ENCODE measurements around the gene BAAT. TPM values are rescaled to one million over a fixed set of nuclear protein-coding genes. Genes with fewer than 3 reads are reported as not detected.

BAAT gene
- total and polyA plus RNA-seq, 9 of the 15 experiments (the other 6 are each of a cell fraction or from before 2014, with no cell fraction given), result 0.17 to 0.76 (median 0.32) TPM

DNA sequence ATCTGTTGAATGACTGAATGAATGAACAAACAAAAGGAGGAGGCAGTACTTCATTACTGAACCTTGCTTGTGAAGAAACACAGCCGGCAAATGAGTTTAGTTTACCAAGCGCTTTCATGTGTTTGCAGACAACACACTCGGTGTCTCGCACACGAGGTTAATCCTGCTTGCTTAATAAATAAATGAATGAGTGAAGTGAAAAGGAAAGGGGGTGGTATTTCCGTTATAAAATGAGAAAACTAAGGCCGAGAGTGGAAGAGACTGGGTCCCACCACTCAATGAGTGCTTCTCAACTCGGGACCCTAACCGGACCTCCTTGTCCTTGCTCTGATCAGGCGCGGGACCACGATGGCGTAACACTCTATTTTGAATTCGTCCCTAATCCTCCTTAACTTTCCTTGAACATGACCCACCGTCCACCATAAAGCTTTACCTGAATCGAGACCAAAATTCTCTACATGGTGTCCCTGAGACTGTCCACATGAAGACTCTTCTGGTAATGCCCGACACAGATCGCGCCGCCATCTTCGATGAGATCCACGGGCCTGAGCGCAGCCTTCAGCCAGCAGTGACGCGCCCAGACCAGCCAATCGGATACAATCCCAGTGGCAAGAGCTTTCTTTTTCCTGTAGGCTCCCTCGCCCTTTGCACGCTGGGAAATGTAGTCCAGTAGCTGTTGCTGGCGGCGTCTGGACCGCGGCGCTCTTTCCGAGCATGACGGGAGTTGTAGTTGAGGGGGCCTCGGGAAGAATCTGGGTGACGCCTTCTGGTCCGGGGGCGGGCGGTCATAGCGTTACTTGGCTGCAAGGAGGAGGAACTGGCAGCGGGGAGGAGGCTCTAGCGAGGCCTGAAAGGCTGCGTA is 13.5 kb upstream of the BAAT start, which contains the start of the genes MRPL50 and ZNF189 (continued):
- TF ChIP-seq, protein P1, sequence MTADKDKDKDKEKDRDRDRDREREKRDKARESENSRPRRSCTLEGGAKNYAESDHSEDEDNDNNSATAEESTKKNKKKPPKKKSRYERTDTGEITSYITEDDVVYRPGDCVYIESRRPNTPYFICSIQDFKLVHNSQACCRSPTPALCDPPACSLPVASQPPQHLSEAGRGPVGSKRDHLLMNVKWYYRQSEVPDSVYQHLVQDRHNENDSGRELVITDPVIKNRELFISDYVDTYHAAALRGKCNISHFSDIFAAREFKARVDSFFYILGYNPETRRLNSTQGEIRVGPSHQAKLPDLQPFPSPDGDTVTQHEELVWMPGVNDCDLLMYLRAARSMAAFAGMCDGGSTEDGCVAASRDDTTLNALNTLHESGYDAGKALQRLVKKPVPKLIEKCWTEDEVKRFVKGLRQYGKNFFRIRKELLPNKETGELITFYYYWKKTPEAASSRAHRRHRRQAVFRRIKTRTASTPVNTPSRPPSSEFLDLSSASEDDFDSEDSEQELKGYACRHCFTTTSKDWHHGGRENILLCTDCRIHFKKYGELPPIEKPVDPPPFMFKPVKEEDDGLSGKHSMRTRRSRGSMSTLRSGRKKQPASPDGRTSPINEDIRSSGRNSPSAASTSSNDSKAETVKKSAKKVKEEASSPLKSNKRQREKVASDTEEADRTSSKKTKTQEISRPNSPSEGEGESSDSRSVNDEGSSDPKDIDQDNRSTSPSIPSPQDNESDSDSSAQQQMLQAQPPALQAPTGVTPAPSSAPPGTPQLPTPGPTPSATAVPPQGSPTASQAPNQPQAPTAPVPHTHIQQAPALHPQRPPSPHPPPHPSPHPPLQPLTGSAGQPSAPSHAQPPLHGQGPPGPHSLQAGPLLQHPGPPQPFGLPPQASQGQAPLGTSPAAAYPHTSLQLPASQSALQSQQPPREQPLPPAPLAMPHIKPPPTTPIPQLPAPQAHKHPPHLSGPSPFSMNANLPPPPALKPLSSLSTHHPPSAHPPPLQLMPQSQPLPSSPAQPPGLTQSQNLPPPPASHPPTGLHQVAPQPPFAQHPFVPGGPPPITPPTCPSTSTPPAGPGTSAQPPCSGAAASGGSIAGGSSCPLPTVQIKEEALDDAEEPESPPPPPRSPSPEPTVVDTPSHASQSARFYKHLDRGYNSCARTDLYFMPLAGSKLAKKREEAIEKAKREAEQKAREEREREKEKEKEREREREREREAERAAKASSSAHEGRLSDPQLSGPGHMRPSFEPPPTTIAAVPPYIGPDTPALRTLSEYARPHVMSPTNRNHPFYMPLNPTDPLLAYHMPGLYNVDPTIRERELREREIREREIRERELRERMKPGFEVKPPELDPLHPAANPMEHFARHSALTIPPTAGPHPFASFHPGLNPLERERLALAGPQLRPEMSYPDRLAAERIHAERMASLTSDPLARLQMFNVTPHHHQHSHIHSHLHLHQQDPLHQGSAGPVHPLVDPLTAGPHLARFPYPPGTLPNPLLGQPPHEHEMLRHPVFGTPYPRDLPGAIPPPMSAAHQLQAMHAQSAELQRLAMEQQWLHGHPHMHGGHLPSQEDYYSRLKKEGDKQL (CRISPR knock-in tag; IDR thresholded peaks at IDR 0.05; ENCODE audit: borderline replicate concordance), result no peak
- TF ChIP-seq OTX1 (CRISPR knock-in tag; IDR thresholded peaks at IDR 0.05), result peak; percentile 70; the same call in 1 of the 2 replicates
- TF ChIP-seq, protein P2, sequence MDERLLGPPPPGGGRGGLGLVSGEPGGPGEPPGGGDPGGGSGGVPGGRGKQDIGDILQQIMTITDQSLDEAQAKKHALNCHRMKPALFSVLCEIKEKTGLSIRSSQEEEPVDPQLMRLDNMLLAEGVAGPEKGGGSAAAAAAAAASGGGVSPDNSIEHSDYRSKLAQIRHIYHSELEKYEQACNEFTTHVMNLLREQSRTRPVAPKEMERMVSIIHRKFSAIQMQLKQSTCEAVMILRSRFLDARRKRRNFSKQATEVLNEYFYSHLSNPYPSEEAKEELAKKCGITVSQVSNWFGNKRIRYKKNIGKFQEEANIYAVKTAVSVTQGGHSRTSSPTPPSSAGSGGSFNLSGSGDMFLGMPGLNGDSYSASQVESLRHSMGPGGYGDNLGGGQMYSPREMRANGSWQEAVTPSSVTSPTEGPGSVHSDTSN (CRISPR knock-in tag; IDR thresholded peaks at IDR 0.05; ENCODE audit: low read depth), result no peak
- TF ChIP-seq, protein P2 (tag; conservative IDR thresholded peaks at IDR 0.05; ENCODE audit: low read depth), result no peak
- TF ChIP-seq, protein P3, sequence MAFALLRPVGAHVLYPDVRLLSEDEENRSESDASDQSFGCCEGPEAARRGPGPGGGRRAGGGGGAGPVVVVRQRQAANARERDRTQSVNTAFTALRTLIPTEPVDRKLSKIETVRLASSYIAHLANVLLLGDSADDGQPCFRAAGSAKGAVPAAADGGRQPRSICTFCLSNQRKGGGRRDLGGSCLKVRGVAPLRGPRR (CRISPR knock-in tag; IDR thresholded peaks at IDR 0.05), result no peak
- TF ChIP-seq, protein P4, sequence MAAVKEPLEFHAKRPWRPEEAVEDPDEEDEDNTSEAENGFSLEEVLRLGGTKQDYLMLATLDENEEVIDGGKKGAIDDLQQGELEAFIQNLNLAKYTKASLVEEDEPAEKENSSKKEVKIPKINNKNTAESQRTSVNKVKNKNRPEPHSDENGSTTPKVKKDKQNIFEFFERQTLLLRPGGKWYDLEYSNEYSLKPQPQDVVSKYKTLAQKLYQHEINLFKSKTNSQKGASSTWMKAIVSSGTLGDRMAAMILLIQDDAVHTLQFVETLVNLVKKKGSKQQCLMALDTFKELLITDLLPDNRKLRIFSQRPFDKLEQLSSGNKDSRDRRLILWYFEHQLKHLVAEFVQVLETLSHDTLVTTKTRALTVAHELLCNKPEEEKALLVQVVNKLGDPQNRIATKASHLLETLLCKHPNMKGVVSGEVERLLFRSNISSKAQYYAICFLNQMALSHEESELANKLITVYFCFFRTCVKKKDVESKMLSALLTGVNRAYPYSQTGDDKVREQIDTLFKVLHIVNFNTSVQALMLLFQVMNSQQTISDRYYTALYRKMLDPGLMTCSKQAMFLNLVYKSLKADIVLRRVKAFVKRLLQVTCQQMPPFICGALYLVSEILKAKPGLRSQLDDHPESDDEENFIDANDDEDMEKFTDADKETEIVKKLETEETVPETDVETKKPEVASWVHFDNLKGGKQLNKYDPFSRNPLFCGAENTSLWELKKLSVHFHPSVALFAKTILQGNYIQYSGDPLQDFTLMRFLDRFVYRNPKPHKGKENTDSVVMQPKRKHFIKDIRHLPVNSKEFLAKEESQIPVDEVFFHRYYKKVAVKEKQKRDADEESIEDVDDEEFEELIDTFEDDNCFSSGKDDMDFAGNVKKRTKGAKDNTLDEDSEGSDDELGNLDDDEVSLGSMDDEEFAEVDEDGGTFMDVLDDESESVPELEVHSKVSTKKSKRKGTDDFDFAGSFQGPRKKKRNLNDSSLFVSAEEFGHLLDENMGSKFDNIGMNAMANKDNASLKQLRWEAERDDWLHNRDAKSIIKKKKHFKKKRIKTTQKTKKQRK (IDR thresholded peaks at IDR 0.05; ENCODE audit: borderline replicate concordance, low read depth, low read length), result no peak
- no peak for TF ChIP-seq LCOR (CRISPR knock-in tag; IDR thresholded peaks at IDR 0.05)
- TF ChIP-seq TAF9B (IDR thresholded peaks at IDR 0.05; ENCODE audit: partially characterized antibody), result peak; percentile 89
- TF ChIP-seq MTA2 (IDR thresholded peaks at IDR 0.05; ENCODE audit: low read depth), result no peak
- TF ChIP-seq CBX3 (IDR thresholded peaks at IDR 0.05; ENCODE audit: borderline replicate concordance in 1 of 2, low read length in 2 of 2), result no peak; a peak in 1 of 3 replicates
- TF ChIP-seq KDM5B (IDR thresholded peaks at IDR 0.05; ENCODE audit: insufficient replicate concordance, low read depth, low read length), result peak; percentile 95
- TF ChIP-seq RBM14 (IDR thresholded peaks at IDR 0.05; ENCODE audit: borderline replicate concordance, insufficient read depth, low read depth, low read length), result no peak
- no peak for TF ChIP-seq TAF15 (IDR thresholded peaks at IDR 0.05; ENCODE audit: low read depth, low read length)
- TF ChIP-seq PTRF (tag; IDR thresholded peaks at IDR 0.05), result no peak

All from K562 (cell line).